HG03045 (cell line): ENCODE measurements around the gene NCBP3.

Source experiments
- ATAC-seq: cut with Tn5 transposase; IDR thresholded peaks from one replicate; pipeline ENCODE4 v1.9.1; 2021; ENCODE audit warnings: mild to moderate bottlenecking, moderate library complexity; ENCODE audit not compliant: unreplicated experiment

The NCBP3 gene

GRCh38 chr17:3813171-3813570, 32.9 kb downstream of the NCBP3 start:
- ATAC-seq: no peak

DNA sequence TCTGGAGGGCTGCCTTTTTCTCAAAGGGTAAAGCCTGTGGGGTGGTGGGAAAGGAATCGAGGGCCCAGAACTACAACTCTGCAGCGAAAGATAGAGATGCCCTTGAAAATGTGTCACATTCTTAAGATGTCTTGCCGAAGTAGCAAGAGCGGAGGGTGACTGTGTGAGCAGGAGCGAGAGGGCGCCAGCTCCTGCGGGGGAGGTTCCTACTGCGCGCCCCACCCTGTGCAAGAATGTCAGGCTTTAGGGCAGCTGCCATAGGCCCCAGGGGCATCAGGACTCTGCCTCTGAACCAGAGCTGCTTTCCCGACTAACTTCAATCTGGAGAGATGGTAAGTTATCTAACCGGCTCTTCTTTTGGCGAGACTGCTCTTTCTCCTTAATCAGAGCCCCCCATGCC, 33.3 kb downstream of the NCBP3 start:
- ATAC-seq: no peak

DNA sequence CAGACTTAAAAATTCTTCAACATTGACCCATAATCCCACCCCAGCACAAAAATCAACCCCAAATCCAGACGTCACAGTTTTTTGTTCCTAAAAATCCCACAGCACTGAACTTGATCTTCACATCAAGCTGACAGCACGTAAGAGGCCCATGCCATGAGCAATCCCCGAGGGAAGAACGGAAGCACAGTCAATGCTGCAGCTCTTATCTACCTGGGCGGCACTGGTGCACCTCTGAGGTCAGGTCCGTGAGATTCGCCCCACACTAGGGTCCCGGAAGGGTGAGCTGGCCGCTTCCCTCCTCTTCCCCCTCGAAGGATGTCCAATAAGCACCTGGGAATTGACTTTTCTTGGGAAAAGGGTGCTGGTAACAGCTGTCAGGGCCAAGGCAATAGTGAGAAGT, 33.8 kb downstream of the NCBP3 start:
- ATAC-seq: no peak

DNA sequence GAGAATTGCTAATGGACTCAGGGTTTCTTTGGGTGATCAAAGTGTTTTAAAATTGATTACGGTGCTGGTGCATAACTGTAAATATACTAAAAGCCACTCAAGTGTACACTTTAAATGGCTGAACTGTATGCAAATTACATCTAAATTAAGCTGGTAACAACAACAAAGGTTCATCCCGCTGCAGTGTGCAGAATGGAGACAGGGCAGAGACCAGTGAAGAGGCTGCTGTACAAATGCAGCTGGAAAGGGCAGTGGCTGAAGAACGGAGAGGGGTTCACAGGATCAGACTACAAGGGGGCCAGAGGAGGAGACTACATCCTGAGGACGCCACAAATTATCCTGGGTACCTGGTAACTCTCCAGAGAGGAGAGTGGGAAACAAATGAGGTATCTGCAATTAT, 36.0 kb downstream of the NCBP3 start:
- ATAC-seq: no peak

DNA sequence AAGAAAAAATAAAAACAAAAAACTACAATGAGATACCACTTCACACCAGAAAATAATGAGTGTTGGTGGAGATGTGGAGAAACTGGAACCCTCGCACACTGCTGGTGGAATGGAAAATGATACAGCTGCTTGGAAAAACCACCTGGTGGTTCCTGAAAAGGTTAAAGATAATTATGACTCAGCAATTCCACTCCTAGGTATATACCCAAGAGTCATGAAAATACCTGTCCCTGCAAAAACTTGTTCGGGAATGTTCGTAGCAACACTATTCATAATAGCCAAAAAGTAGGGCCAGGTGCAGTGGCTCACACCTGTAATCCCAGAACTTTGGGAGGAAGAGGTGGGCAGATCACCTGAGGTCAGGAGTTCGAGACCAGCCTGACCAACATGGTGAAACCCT, 36.9 kb downstream of the NCBP3 start:
- no peak for ATAC-seq

GRCh38 chr17:3808701-3809100, 37.3 kb downstream of the NCBP3 start:
- no peak for ATAC-seq

DNA sequence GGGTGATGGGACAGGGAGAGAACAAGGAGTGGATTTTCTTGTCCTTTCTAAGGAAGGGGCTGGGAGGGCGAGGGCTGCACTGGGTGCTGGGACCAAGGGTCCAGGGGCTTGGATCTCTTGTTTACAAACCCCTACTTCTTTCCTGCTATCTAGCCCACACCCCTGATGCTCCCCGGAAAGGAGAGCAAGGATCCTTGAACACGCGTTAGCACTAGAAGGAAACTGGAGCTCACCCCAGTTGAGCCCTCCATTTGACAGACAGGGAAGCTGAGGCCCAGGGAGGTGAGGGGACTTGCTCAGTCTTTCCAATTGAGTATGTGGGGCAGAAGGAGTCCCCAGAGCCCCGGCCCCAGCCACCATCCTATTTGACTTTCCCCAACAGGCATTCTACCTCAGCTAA, 40.5 kb downstream of the NCBP3 start:
- ATAC-seq: no peak

DNA sequence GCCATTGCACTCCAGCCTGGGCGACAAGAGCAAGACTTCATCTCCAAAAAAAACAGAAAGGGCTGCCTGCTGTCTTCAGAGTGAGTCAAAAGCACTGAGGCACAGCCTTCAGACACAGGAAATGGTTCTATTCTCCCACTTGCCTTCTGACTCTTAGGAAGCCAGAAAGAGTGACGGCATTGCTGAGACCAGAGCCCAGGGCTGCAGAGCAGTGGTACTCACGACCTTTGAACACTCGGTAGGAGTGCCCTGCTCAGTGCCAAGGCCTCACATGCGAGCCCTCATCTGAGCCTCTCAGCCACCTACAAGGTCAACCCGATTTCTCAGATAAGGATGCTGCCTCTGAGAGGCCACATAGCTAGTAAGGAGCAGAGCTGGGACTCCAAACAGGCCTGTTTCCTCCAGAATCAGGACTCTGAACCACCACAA, 41.5 kb downstream of the NCBP3 start:
- no peak for ATAC-seq

DNA sequence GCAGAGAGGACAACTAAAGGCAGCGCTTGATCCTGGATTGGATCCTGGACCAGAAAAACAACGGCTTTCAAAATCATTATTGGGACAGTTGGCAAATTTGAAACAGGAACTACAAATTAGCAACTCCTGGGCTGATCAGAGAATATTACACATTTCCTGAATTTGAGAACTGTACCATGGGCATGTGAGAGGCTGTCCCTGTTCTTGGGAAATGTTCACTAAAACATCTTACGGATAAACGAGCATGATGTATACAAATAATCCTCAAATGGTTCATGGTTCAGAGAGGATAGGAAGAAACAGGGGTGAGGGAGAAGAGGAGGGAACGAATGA, 42.8 kb downstream of the NCBP3 start:
- no peak for ATAC-seq

DNA sequence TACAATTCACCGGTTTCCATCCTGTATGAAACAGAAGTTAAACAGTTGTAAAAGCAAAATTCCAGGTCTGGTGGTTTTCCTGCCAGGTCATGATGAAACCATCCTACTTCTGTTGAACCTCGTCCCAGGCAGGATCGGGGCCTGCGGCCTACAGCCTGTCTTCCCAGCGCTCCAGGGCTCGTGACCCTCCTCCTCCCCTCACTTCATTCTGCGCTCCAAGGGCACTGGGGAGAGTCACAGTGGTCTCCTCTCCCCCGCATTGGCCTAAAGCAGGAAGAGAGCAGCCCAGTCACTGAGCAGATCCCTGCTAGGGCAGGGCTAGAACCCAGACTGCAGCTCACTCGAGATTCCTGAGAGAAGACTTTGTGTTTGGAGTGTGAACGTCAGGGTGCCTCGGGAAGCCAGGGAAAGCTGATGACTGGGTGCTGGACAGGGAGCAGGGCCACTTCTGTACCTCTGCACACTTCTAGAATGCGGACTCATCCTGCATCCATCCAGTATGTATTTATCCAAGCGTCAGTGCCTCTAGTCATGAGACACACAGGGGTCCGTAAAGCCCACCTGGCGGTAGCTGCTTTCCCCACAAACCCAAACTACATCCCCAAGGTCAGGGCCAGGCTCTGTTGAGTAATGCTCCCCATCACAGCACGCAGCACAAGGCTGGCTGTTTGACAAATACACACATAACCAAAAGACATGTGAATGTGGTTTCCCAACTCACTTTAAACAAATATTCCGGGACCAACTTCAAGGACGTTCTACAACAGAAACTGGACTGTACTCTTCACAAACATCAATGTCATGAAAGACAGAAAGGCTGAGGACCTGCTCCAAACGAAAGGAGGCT, 43.4 kb downstream of the NCBP3 start:
- no peak for ATAC-seq

DNA sequence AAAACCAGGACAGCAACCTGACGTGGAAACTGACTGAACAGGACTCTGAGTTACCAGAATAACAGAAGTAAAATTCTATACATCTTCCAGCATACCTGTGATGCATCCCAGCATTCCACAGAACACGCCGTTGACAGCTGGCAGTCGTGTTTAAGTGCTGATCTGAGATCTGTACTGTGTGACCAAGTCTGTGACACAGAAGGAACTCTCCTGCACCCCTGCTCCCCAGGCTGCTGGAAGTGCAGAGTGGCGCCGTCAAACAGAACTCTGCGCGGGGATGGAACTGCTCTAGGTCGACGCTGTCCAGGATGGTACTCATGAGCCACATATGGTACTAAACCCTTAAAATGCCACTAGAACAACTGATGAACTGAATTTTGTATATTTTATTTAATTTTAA, 44.3 kb downstream of the NCBP3 start:
- ATAC-seq: no peak

GRCh38 chr17:3801347-3801746, 44.7 kb downstream of the NCBP3 start:
- no peak for ATAC-seq

DNA sequence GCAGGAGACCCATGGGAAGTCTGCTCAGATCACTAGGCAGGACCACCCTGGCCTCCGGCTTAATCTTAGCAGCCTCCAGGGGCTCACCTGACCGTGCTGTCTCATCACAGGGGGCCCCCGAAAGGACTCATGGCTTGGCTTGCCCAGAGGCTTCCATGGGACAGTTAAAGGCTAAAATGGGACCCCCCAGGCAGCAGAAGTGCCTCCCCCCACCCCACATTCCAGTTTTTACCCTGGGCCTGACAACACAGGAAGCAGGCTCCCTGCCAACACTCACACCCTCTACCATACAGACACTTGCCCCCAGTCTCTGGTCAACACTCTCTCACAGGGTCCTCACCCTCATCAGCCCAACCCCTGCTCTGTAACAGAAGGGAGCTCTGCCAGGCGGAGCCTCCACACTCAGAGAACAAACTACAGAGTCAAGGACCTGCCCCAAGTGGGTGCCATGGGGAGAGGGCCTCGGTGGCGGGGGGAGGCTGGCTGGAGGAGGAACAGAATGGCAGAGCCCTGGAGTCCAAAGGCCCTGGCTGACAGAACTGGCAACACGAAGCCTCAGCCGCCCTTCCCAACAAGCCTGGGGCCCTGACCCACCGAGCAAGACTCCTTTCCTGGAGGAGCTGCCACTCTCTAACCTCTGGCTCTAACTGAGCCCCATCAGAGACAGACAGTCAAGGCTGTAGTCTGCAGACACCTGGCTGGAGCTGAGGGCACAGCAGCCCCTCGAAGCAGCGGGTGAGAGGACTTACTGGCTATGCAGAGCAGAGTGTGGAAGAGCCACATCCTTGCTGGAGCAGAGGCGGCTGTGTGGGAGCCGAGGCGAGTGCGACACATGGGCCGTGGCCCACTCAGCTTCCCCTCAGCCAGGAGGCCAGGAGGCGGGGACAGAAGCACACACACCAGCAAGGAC, 45.4 kb downstream of the NCBP3 start, which contains the start of gene ITGAE:
ITGAE (minus strand) TSS at position 827 of the 910 bp plus-strand sequence; CDS start at position 783, 44 bp downstream.
- no peak for ATAC-seq

DNA sequence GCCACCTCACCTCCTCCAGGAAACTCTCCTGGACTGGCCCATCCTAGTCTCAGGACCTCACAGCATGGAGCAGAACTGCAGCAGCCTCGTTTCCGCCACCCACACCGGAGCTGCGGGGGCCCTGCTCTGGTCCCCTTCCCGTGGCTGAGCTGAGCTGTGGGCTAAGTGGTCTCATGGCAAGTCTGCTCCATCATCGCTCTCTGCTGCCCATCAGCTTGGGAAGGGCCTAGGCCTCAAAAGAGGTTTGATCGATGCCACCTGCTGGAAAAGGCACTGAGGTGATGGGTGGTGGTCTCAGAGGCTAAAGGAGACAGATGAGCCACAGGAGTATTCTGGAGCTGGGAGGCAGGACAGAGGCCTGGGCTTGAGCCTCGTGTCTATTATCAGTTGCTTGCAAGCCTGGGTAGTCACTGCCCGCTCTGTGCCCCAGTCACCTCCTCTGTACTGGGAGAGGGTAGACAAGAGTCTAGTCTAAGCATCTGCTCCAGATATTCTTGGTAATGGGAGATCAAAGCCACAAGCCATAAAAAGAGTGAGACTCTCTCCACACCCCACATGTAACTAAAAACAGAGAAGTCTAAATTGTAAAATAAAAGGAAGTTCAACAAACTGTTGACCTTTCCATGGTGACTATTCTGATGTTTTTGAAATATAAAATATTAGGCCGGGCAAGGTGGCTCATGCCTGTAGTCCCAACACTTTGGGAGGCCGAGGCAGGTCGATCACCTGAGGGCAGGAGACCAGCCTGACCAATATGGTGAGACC, 46.7 kb downstream of the NCBP3 start:
- ATAC-seq: no peak

DNA sequence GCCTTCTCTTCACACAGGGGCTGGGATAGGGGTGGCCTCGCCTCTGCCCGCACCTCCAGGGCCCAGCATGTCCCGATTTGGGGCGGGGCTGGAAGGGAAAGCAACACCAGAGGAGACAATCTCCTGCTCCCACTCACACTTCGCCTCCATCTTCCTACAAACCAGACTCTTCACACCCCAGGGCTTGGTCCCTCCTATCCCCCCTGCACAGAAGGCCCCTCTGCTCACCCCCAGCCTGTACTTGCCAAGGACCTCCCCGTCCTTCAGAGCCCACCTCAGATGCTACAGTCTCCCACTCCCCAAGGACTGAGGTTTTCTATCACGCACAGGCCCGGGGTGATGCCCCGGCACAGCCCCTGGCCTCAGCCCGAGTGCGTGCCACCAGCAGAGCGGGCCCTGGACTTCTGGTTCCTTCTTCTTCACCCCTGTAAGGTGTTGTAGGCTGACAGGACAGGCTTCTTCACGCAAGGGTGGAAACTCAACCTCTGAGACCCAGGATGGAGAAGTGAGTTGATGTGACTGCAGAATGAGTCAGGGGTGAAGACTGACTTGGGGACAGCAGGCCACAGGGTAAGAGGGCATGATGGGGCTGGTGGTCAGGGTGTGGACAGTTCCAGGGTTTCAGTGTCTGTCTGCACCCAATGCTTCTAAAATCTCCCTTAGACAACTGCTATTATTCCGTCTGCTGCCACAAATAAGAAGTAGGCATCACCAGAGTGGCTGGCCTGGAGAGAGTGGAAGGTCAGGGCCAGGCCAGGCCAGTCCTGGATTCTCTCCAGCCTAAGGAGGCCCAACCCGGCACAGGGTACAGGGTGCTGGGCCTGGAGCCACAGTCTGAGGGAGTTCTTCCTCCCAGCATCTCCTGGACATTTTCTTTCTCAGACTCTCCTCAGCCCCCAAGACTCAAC, 47.5 kb downstream of the NCBP3 start:
- no peak for ATAC-seq

DNA sequence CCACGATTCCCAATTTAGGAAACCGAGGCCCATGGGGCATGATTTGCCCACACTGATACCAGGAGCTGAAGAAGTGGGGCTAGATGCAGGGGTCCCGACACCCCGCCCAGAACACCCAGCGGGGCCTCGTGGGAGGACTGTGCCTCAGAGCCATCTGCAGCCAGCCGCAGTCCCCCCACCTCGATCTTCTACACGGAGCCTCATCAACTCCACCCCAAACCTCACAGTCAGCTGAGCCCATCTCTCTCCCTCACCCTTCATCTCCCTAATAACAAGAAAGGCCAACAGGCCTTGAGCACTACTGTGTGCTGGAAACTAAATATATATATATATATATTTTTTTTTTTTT, 49.2 kb downstream of the NCBP3 start:
- ATAC-seq: no peak

DNA sequence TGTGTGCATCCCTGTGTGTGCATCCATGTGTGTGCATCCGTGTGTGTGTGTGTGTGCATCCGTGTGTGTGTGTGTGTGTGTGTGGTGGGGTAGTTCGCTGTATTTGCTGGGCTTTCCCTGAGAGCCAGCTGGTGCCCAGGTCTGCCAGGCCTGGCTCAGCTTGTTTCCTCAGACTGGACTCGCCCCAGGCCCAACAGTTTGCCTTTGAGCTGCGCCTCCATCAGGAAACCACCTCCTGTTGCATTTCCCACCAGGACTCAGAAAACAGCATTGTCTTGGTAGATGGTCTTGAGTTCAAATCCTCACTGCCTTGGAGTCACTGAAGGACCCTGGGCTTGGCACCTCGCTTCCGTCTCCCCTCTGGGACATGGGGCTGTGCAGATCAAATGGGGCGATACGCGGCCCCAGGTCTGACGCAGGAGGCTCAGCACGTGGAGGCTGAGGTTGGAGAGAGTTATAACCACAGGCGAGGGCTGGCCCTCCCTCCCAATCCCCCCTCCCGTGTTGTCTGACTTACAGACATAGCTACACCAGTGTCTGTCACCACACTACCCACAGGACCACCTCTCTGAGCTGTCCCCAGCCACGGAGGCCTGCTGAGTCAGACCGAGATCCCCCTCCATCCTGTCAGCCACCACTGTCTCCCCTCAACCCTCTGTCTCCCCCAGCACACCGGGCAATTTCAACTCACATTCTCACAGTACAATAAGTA, 49.8 kb downstream of the NCBP3 start:
- ATAC-seq: peak; percentile 73

GRCh38 chr17:3795390-3796102, 50.5 kb downstream of the NCBP3 start:
- ATAC-seq: no peak
